Progenitor cell of endocrine pancreas (in vitro differentiated cells): Measurements from ENCODE around the gene EYS. TPM values are rescaled to one million over a fixed set of nuclear protein-coding genes. Genes with fewer than 3 reads are reported as not detected.

Source experiments
- DNase-seq: peaks from one replicate; pipeline ENCODE4 v3.0.0; 2021; ENCODE audit warnings: low spot score; ENCODE audit not compliant: unreplicated experiment
- H3K27ac Mint-ChIP-seq: 2 replicates; pipeline ENCODE4 v1.8.0; 2021; ENCODE audit warnings: mild to moderate bottlenecking, moderate library complexity, mixed read lengths
- H3K27me3 Mint-ChIP-seq: 2 replicates; pipeline ENCODE4 v1.8.0; 2021; ENCODE audit warnings: mixed read lengths
- H3K36me3 Mint-ChIP-seq: 2 replicates; pipeline ENCODE4 v1.8.0; 2022; ENCODE audit warnings: mixed read lengths; ENCODE audit not compliant: insufficient read depth
- H3K4me1 Mint-ChIP-seq: 2 replicates; pipeline ENCODE4 v1.8.0; 2021; ENCODE audit warnings: low read depth, mixed read lengths
- H3K4me3 Mint-ChIP-seq: 2 replicates; pipeline ENCODE4 v1.8.0; 2021; ENCODE audit warnings: low read depth, mild to moderate bottlenecking, moderate library complexity, mixed read lengths
- H3K9me3 Mint-ChIP-seq: 2 replicates; pipeline ENCODE4 v1.8.0; 2021; ENCODE audit warnings: low read depth, mixed read lengths
- CTCF ChIP-seq: fragments of 200-600 bp; sonication (generic); IDR thresholded peaks from one replicate; pipeline ENCODE4 v1.5.0; 2021; ENCODE audit warnings: antibody characterized with exemption, mild to moderate bottlenecking; ENCODE audit not compliant: unreplicated experiment
- total RNA-seq: library from RNA; stranded (reverse); gene quantifications from 2 replicates; pipeline ENCODE4 v1.2.1, GENCODE V29; 2021

EYS gene
- total RNA-seq, 1 donor from 2014 or later, result 0.46 TPM

- no peak overlapping the region for H3K4me3 Mint-ChIP-seq
- H3K27me3 Mint-ChIP-seq, result no peaks in the 10 kb centered on the region
- no peak for DNase-seq
- no peaks in the 10 kb centered on the region for H3K36me3 Mint-ChIP-seq
- H3K4me1 Mint-ChIP-seq, result no peaks in the 10 kb centered on the region
- H3K9me3 Mint-ChIP-seq, result no peaks in the 10 kb centered on the region
- no peak for TF ChIP-seq CTCF
- H3K27ac Mint-ChIP-seq, result no peak overlapping the region
These were observed 642.2 kb downstream of the EYS start for GRCh38 chr6:65064844-65065243.

GRCh38 chr6:65059568-65059967 is 647.5 kb downstream of the EYS start:
- Mint-ChIP-seq H3K4me1 (peaks cover 5% of the 10 kb centered on the region), H3K27ac (no peak overlapping the region), H3K36me3 (no peaks in the 10 kb centered on the region), H3K9me3 (peaks cover 3% of the 10 kb centered on the region), H3K27me3 (no peaks in the 10 kb centered on the region), H3K4me3 (no peak overlapping the region)
- TF ChIP-seq CTCF, result no peak
- no peak for DNase-seq

- no peak overlapping the region for H3K4me3 Mint-ChIP-seq
- no peak for TF ChIP-seq CTCF
- no peaks in the 10 kb centered on the region for H3K36me3 Mint-ChIP-seq
- H3K27me3 Mint-ChIP-seq, result no peaks in the 10 kb centered on the region
- DNase-seq, result no peak
- no peak overlapping the region for H3K27ac Mint-ChIP-seq
- peaks cover 3% of the 10 kb centered on the region for H3K9me3 Mint-ChIP-seq
- H3K4me1 Mint-ChIP-seq, result peaks cover 5% of the 10 kb centered on the region
These were observed 651.5 kb downstream of the EYS start for GRCh38 chr6:65055545-65055944.

GRCh38 chr6:65052626-65053025 is 654.4 kb downstream of the EYS start:
- no peak for DNase-seq
- H3K27me3 Mint-ChIP-seq, result no peaks in the 10 kb centered on the region
- no peak for TF ChIP-seq CTCF
- no peak overlapping the region for H3K4me3 Mint-ChIP-seq
- no peak overlapping the region for H3K27ac Mint-ChIP-seq
- H3K36me3 Mint-ChIP-seq, result no peaks in the 10 kb centered on the region
- peaks cover 2% of the 10 kb centered on the region for H3K4me1 Mint-ChIP-seq
- peaks cover 3% of the 10 kb centered on the region for H3K9me3 Mint-ChIP-seq

- H3K4me3 Mint-ChIP-seq, result no peak overlapping the region
- no peaks in the 10 kb centered on the region for H3K36me3 Mint-ChIP-seq
- H3K27ac Mint-ChIP-seq, result no peak overlapping the region
- TF ChIP-seq CTCF, result no peak
- no peaks in the 10 kb centered on the region for H3K4me1 Mint-ChIP-seq
- DNase-seq, result no peak
- peaks cover 3% of the 10 kb centered on the region for H3K9me3 Mint-ChIP-seq
- no peaks in the 10 kb centered on the region for H3K27me3 Mint-ChIP-seq
These were observed 661.2 kb downstream of the EYS start for GRCh38 chr6:65045801-65046200.
